Measurements from ENCODE around the gene CDK5. TPM values are rescaled to one million over a fixed set of nuclear protein-coding genes. Genes with fewer than 3 reads are reported as not detected.

Gene CDK5
- total and polyA plus RNA-seq, 10 of the 15 experiments (the other 5 are each of a cell fraction or from before 2014, with no cell fraction given), result 1.5 to 33.4 (median 21.6) TPM

GRCh38 chr7:151025924-151026671, 31.6 kb downstream of the CDK5 start (continued):
- TF ChIP-seq ELK1 (IDR thresholded peaks at IDR 0.05; ENCODE audit: low read depth, low read length) (no peak), ZZZ3 (IDR thresholded peaks at IDR 0.05; ENCODE audit: control insufficient read depth, insufficient read length, low read depth) (no peak), MYB (IDR thresholded peaks at IDR 0.05; ENCODE audit: borderline replicate concordance, low read depth, low read length) (no peak), SRF (IDR thresholded peaks at IDR 0.05; ENCODE audit: low read depth in 2 of 2, low read length in 2 of 2) (no peak), CBX5 (IDR thresholded peaks at IDR 0.05; ENCODE audit: low read depth) (no peak), CEBPB (IDR thresholded peaks at IDR 0.05; ENCODE audit: borderline replicate concordance in 1 of 2, low read depth in 2 of 2, low read length in 2 of 2) (no peak), YBX1 (IDR thresholded peaks at IDR 0.05) (no peak)

GRCh38 chr7:151024435-151025056, 33.2 kb downstream of the CDK5 start, which contains the start of gene ATG9B:
Gene ATG9B (minus strand): TSS chr7:151024494. CDS start chr7:151024423, 71 bp downstream.
- Histone ChIP-seq H3K27ac (ENCODE audit: control insufficient read depth, insufficient read depth) (no peak within 1 kb of the TSS), H3K79me2 (ENCODE audit: control insufficient read depth, insufficient read depth, low read length) (no peaks in the 10 kb centered on the region), H3K4me3 (no peak within 1 kb of the TSS), H3K4me1 (ENCODE audit: control insufficient read depth, insufficient read depth, low read length) (no peaks in the 10 kb centered on the region), H3K36me3 (ENCODE audit: control insufficient read depth in 2 of 2, insufficient read depth in 2 of 2, low read length in 1 of 2) (no peaks in the 10 kb centered on the region), H4K20me1 (ENCODE audit: control insufficient read depth, insufficient read depth) (no peaks in the 10 kb centered on the region), H3K9ac (ENCODE audit: control insufficient read depth, insufficient read depth, low read length) (no peak within 1 kb of the TSS), H2AFZ (ENCODE audit: control insufficient read depth, low read depth, low read length) (no peak within 1 kb of the TSS), H3K4me2 (ENCODE audit: control insufficient read depth, insufficient read depth) (no peak within 1 kb of the TSS), H3K9me3 (replicated peaks; ENCODE audit: control insufficient read depth, insufficient read depth, low read length) (no peaks in the 10 kb centered on the region), H3K27me3 (replicated peaks in 1 of 2; ENCODE audit: control insufficient read depth in 2 of 2, insufficient read depth in 2 of 2, low read length in 1 of 2) (peaks cover 2 to 4% of the 10 kb centered on the region in 2 experiments; a peak in 3 of 4 replicates)
- ChIA-PET CTCF (interaction anchor here (6.0 kb wide), 1 partner anchor 15 kb away, joined by 35 read pairs; no protein-coding TSS in a partner anchor), SMC1A (ENCODE audit: uncharacterized antibody, unreplicated experiment) (no interaction called here), RAD21 (ENCODE audit: unreplicated experiment) (no interaction called here), POLR2A (interaction anchor here (0.7 kb wide), 1 partner anchor 243 kb away, joined by 4 read pairs; no protein-coding TSS in a partner anchor)
- intact Hi-C loops (cut with micrococcal nuclease; ENCODE audit: unreplicated experiment), result no loop called here
- FAIRE-seq (no peak), DNase-seq (ENCODE audit: low read depth, low spot score) (no peak), ATAC-seq (no peak)
- TF ChIP-seq ZBTB33 (IDR thresholded peaks at IDR 0.05) (no peak), MEF2A (IDR thresholded peaks at IDR 0.05; ENCODE audit: insufficient read depth, low read depth, low read length) (no peak), SREBF1 (IDR thresholded peaks at IDR 0.05; ENCODE audit: low read length) (no peak), ZBTB4 (CRISPR knock-in tag; IDR thresholded peaks at IDR 0.05) (no peak), GATAD2B (conservative IDR thresholded peaks at IDR 0.05; ENCODE audit: low read depth) (no peak), POLR2AphosphoS2 (IDR thresholded peaks at IDR 0.05; ENCODE audit: low read depth, low read length) (no peak), CHD4 (IDR thresholded peaks at IDR 0.05) (no peak), MTA2 (IDR thresholded peaks at IDR 0.05; ENCODE audit: low read depth) (no peak), ZNF207 (IDR thresholded peaks at IDR 0.05; ENCODE audit: borderline replicate concordance) (no peak), LARP7 (IDR thresholded peaks at IDR 0.05) (no peak)
- WGBS (ENCODE audit: insufficient coverage, insufficient replicate concordance, low lambda C conversion rate, missing lambda C conversion rate), result 22% methylated on average over 4 of the region's 4 CpGs
- in situ Hi-C loops (cut with MboI), result no loop called here
- BruUV-seq (replicated peaks), result no TSS peak
